Measurements from ENCODE around the gene ZIM2. TPM values are rescaled to one million over a fixed set of nuclear protein-coding genes. Genes with fewer than 3 reads are reported as not detected.

ZIM2 gene
- total RNA-seq, 6 donors from 2014 or later, result 0.30 to 1.0 TPM; not detected in 4

GRCh38 chr19:56832352-56832928 is 8.1 kb downstream of the ZIM2 start:
- WGBS, 2 donors, result 56 to 58% methylated on average over 5 of the region's 5 CpGs
- DNase-seq, result no peak
- Histone ChIP-seq H3K36me3 (no peaks in the 10 kb centered on the region), H3K27ac (no peak overlapping the region), H3K4me3 (no peak overlapping the region), H3K9me3 (peaks cover 0 to 5% (median 0%) of the 10 kb centered on the region in 4 donors), H3K27me3 (no peaks in the 10 kb centered on the region), H3K4me1 (peaks cover 0 to 5% (median 2%) of the 10 kb centered on the region in 4 donors)
- peak in 1 of 2 donors; percentile 50 for ATAC-seq (ENCODE audit: low FRiP score in 2 of 2)
- no peak for TF ChIP-seq EP300 (IDR thresholded peaks at IDR 0.05)
- TF ChIP-seq POLR2A (IDR thresholded peaks at IDR 0.05), result no peak
- TF ChIP-seq POLR2AphosphoS5 (IDR thresholded peaks at IDR 0.05), result no peak
- TF ChIP-seq, protein P1, sequence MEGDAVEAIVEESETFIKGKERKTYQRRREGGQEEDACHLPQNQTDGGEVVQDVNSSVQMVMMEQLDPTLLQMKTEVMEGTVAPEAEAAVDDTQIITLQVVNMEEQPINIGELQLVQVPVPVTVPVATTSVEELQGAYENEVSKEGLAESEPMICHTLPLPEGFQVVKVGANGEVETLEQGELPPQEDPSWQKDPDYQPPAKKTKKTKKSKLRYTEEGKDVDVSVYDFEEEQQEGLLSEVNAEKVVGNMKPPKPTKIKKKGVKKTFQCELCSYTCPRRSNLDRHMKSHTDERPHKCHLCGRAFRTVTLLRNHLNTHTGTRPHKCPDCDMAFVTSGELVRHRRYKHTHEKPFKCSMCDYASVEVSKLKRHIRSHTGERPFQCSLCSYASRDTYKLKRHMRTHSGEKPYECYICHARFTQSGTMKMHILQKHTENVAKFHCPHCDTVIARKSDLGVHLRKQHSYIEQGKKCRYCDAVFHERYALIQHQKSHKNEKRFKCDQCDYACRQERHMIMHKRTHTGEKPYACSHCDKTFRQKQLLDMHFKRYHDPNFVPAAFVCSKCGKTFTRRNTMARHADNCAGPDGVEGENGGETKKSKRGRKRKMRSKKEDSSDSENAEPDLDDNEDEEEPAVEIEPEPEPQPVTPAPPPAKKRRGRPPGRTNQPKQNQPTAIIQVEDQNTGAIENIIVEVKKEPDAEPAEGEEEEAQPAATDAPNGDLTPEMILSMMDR (IDR thresholded peaks at IDR 0.05), result no peak

GRCh38 chr19:56831255-56831654 is 9.3 kb downstream of the ZIM2 start:
- WGBS, 2 donors, result 40 to 51% methylated on average over 2 of the region's 2 CpGs

DNA sequence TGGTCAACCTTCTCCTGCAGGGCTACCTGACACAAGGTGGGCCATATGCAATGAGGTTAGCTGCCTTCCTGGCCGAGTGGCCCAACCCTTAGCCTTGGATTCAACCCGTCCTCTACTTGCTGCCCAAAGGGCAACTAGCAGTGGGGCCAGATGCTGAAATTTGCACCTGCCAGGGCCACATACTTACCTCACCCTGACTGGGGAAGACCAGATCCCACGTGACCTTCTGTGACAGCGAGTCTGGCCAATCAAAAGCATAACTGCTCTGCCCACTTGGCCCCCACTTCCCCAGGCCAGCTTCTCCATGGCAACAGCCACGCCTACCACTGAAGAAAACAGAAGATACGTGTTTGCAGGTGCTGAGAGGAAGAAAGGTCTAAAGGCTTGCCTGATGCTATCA is 10.9 kb downstream of the ZIM2 start:
- H3K4me3 ChIP-seq, result no peak overlapping the region
- 73 to 78% methylated on average over 4 of the region's 6 CpGs for WGBS, 2 donors
- ATAC-seq (ENCODE audit: low FRiP score in 2 of 2), result no peak
- H3K4me1 ChIP-seq, result peaks cover 0 to 4% (median 0%) of the 10 kb centered on the region in 4 donors
- H3K36me3 ChIP-seq, result no peaks in the 10 kb centered on the region
- TF ChIP-seq EP300 (IDR thresholded peaks at IDR 0.05) (no peak), POLR2A (IDR thresholded peaks at IDR 0.05) (no peak)
- TF ChIP-seq, protein P1 (IDR thresholded peaks at IDR 0.05), result no peak
- no peak overlapping the region for H3K27ac ChIP-seq
- no peaks in the 10 kb centered on the region for H3K9me3 ChIP-seq
- DNase-seq, result no peak
- no peaks in the 10 kb centered on the region for H3K27me3 ChIP-seq

More at GRCh38 chr19:56831255-56831654, 9.3 kb downstream of the ZIM2 start:
- no peak overlapping the region for H3K27ac ChIP-seq
- no peak overlapping the region for H3K4me3 ChIP-seq
- TF ChIP-seq, protein P1 (IDR thresholded peaks at IDR 0.05), result no peak
- TF ChIP-seq POLR2AphosphoS5 (IDR thresholded peaks at IDR 0.05) (no peak), POLR2A (IDR thresholded peaks at IDR 0.05) (no peak), EP300 (IDR thresholded peaks at IDR 0.05) (no peak)
- H3K4me1 ChIP-seq, result peaks cover 0 to 4% (median 0%) of the 10 kb centered on the region in 4 donors
- ATAC-seq (ENCODE audit: low FRiP score in 2 of 2) (no peak), DNase-seq (no peak)
- H3K36me3 ChIP-seq, result no peaks in the 10 kb centered on the region
- H3K9me3 ChIP-seq, result no peaks in the 10 kb centered on the region
- no peaks in the 10 kb centered on the region for H3K27me3 ChIP-seq

- Histone ChIP-seq H3K36me3 (no peaks in the 10 kb centered on the region), H3K27ac (no peak overlapping the region), H3K4me3 (no peak overlapping the region), H3K27me3 (no peaks in the 10 kb centered on the region), H3K9me3 (no peaks in the 10 kb centered on the region), H3K4me1 (peaks cover 0 to 4% (median 0%) of the 10 kb centered on the region in 4 donors)
- DNase-seq (no peak), ATAC-seq (ENCODE audit: low FRiP score in 2 of 2) (no peak)
- TF ChIP-seq EP300 (IDR thresholded peaks at IDR 0.05) (no peak), POLR2AphosphoS5 (IDR thresholded peaks at IDR 0.05) (no peak), POLR2A (IDR thresholded peaks at IDR 0.05) (no peak)
- TF ChIP-seq, protein P1 (IDR thresholded peaks at IDR 0.05), result no peak
- 83 to 86% methylated on average over 2 of the region's 2 CpGs for WGBS, 2 donors
Measured at GRCh38 chr19:56827708-56828107, 12.8 kb downstream of the ZIM2 start.

- WGBS, 2 donors, result 89 to 92% methylated on average over 6 of the region's 6 CpGs
- no peak overlapping the region for H3K27ac ChIP-seq
- no peak overlapping the region for H3K4me3 ChIP-seq
- no peaks in the 10 kb centered on the region for H3K4me1 ChIP-seq
- no peak for TF ChIP-seq POLR2AphosphoS5 (IDR thresholded peaks at IDR 0.05)
- no peak for TF ChIP-seq POLR2A (IDR thresholded peaks at IDR 0.05)
- no peak for TF ChIP-seq EP300 (IDR thresholded peaks at IDR 0.05)
- TF ChIP-seq, protein P1 (IDR thresholded peaks at IDR 0.05), result no peak
- H3K9me3 ChIP-seq, result no peaks in the 10 kb centered on the region
- DNase-seq (no peak), ATAC-seq (ENCODE audit: low FRiP score in 2 of 2) (no peak)
- no peaks in the 10 kb centered on the region for H3K27me3 ChIP-seq
- H3K36me3 ChIP-seq, result no peaks in the 10 kb centered on the region
Measured at GRCh38 chr19:56823956-56824355, 16.6 kb downstream of the ZIM2 start.

All from upper lobe of left lung (tissue), 6 donors.